HCT116 (cell line): ENCODE data around the gene ALOX15.

ENCODE experiments used
- CEBPB ChIP-seq: IDR thresholded peaks from 2 replicates; pipeline ENCODE4 v1.6.1; 2012; ENCODE audit warnings: low read depth
- CTCF ChIP-seq, 3 experiments: fragments of 200-600 bp in 1 of 3; sonication (generic) in 1 of 3; IDR thresholded peaks in 2 of 3; conservative IDR thresholded peaks in 1 of 3; 2 replicates each; pipeline ENCODE4 v1.5.1; 2012 to 2017; ENCODE audit warnings: low read depth in 2 of 3, low read length in 2 of 3, antibody characterized with exemption in 1 of 3, borderline replicate concordance in 1 of 3, control low read depth in 1 of 3, mild to moderate bottlenecking in 1 of 3, mixed read lengths in 1 of 3, mixed run types in 1 of 3, moderate library complexity in 1 of 3; ENCODE audit not compliant: insufficient read depth in 1 of 3
- ELF1 ChIP-seq: IDR thresholded peaks from 2 replicates; pipeline ENCODE4 v1.6.1; 2012; ENCODE audit warnings: low read depth, borderline replicate concordance
- POLR2A ChIP-seq: IDR thresholded peaks from 2 replicates; pipeline ENCODE4 v1.7.0; 2011; ENCODE audit warnings: borderline replicate concordance; ENCODE audit not compliant: insufficient read depth, insufficient read length; ENCODE audit errors: extremely low read depth
- RAD21 ChIP-seq: IDR thresholded peaks from 2 replicates; pipeline ENCODE4 v1.6.1; 2012; ENCODE audit warnings: low read depth, mild to moderate bottlenecking
- SIN3A ChIP-seq: IDR thresholded peaks from 2 replicates; pipeline ENCODE4 v1.6.1; 2012; ENCODE audit warnings: low read depth

DNA sequence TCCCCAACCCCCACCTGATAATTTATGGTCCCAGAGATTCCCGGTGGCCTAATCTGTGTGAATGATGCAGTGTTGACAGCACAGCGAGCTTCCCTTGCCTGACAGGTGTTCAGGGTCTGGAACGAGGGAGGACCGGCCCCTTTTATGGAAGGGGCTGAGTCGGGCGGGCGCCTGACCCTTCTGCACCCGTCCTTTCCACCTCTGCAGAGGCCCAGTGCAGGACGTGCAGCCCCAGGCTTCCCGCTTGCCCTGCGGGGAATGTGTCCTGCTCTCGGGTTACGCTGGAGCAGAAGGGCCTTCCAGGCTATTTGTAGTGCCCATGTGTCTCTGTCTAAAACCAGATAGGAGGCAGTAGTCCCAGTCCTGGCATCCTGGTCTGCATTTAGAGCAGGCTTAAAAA is 40.9 kb downstream of the ALOX15 start:
- TF ChIP-seq CEBPB = no peak
- TF ChIP-seq ELF1 = no peak
- TF ChIP-seq CTCF (IDR thresholded peaks at IDR 0.05 in 2 of 3, conservative IDR thresholded peaks at IDR 0.05 in 1 of 3; ENCODE audit: borderline replicate concordance in 1 of 3, insufficient read depth in 1 of 3, low read depth in 2 of 3, low read length in 2 of 3) = no peak
- no peak for TF ChIP-seq RAD21
- no peak for TF ChIP-seq SIN3A
- TF ChIP-seq POLR2A = no peak
